Neuronal stem cell (in vitro differentiated cells): ENCODE measurements around the gene SPRED1.

Experiments used
- DNase-seq: peaks from one replicate; pipeline ENCODE4 v3.0.0-alpha.2; 2013; ENCODE audit warnings: low spot score
- H2AFZ ChIP-seq: one replicate; pipeline ENCODE4 v1.6.1; 2013; ENCODE audit warnings: mild to moderate bottlenecking, low read length, inconsistent platforms
- H2AK5ac ChIP-seq: 2 replicates; pipeline ENCODE4 v1.6.1; 2013; ENCODE audit warnings: low read depth, mild to moderate bottlenecking, inconsistent platforms, low read length, moderate library complexity, mixed read lengths
- H2BK120ac ChIP-seq: 2 replicates; pipeline ENCODE4 v1.6.1; 2013; ENCODE audit warnings: low read depth, mild to moderate bottlenecking, inconsistent platforms, low read length, moderate library complexity, mixed read lengths
- H2BK12ac ChIP-seq: one replicate; pipeline ENCODE4 v1.6.1; 2013; ENCODE audit warnings: low read length, inconsistent platforms
- H2BK15ac ChIP-seq: 2 replicates; pipeline ENCODE4 v1.6.1; 2013; ENCODE audit warnings: mild to moderate bottlenecking, low read length, inconsistent platforms, mixed read lengths
- H2BK5ac ChIP-seq: one replicate; pipeline ENCODE4 v1.6.1; 2013; ENCODE audit warnings: inconsistent platforms, mild to moderate bottlenecking, low read length, moderate library complexity
- H3K14ac ChIP-seq: one replicate; pipeline ENCODE4 v1.6.1; 2013; ENCODE audit warnings: low read length, inconsistent platforms
- H3K18ac ChIP-seq: 2 replicates; pipeline ENCODE4 v1.6.1; 2013; ENCODE audit warnings: low read length, inconsistent platforms
- H3K23ac ChIP-seq: 2 replicates; pipeline ENCODE4 v1.6.1; 2013; ENCODE audit warnings: low read depth, mild to moderate bottlenecking, mixed read lengths, low read length, inconsistent platforms; ENCODE audit not compliant: poor library complexity
- H3K27ac ChIP-seq: replicated peaks from 3 replicates; pipeline ENCODE4 v1.5.1; 2013; ENCODE audit warnings: low read length, inconsistent platforms
- H3K27me3 ChIP-seq, 3 experiments: 2 replicates each; pipeline ENCODE4 v1.6.1; 2013; ENCODE audit warnings: low read length in 3 of 3, mild to moderate bottlenecking in 2 of 3, inconsistent platforms in 1 of 3, low read depth in 1 of 3, mixed read lengths in 1 of 3, moderate library complexity in 1 of 3; ENCODE audit not compliant: control insufficient read depth in 3 of 3, insufficient read depth in 3 of 3
- H3K36me3 ChIP-seq, 2 donors: replicated peaks in 1 of 2; 2 replicates each; pipeline ENCODE4 v1.6.1; 2013; ENCODE audit warnings: low read length in 2 of 2; ENCODE audit not compliant: control insufficient read depth in 2 of 2, insufficient read depth in 2 of 2
- H3K4ac ChIP-seq: 2 replicates; pipeline ENCODE4 v1.6.1; 2013; ENCODE audit warnings: inconsistent platforms, mild to moderate bottlenecking, low read length, moderate library complexity
- H3K4me1 ChIP-seq, 2 donors: 1 replicate in 1 of 2; 2 replicates in 1 of 2; pipeline ENCODE4 v1.6.1; 2013; ENCODE audit warnings: low read length in 2 of 2, low read depth in 1 of 2; ENCODE audit not compliant: control insufficient read depth in 2 of 2, insufficient read depth in 1 of 2
- H3K4me2 ChIP-seq: one replicate; pipeline ENCODE4 v1.6.1; 2013; ENCODE audit warnings: mild to moderate bottlenecking, low read length, inconsistent platforms; ENCODE audit not compliant: insufficient read depth, poor library complexity, severe bottlenecking
- H3K4me3 ChIP-seq, 2 donors: 2 replicates each; pipeline ENCODE4 v1.5.1; 2013; ENCODE audit warnings: low read length in 2 of 2, mild to moderate bottlenecking in 2 of 2, inconsistent platforms in 1 of 2, moderate library complexity in 1 of 2
- H3K79me1 ChIP-seq: one replicate; pipeline ENCODE4 v1.6.1; 2013; ENCODE audit warnings: low read depth, mild to moderate bottlenecking, inconsistent platforms, low read length, moderate library complexity
- H3K9ac ChIP-seq: one replicate; pipeline ENCODE4 v1.6.1; 2013; ENCODE audit warnings: mild to moderate bottlenecking, low read depth, low read length, inconsistent platforms; ENCODE audit not compliant: poor library complexity
- H3K9me3 ChIP-seq, 2 donors: replicated peaks in 1 of 2; 2 replicates each; pipeline versions ENCODE3 to v1.6.1; 2013; ENCODE audit warnings: low read length in 2 of 2, mild to moderate bottlenecking in 2 of 2, inconsistent platforms in 1 of 2, low read depth in 1 of 2, mixed read lengths in 1 of 2, moderate library complexity in 1 of 2; ENCODE audit not compliant: control insufficient read depth in 2 of 2, insufficient read depth in 1 of 2
- H4K8ac ChIP-seq: one replicate; pipeline ENCODE4 v1.6.1; 2013; ENCODE audit warnings: low read depth, mild to moderate bottlenecking, inconsistent platforms, low read length, moderate library complexity
- H4K91ac ChIP-seq: one replicate; pipeline ENCODE4 v1.6.1; 2013; ENCODE audit warnings: low read length, low read depth, mild to moderate bottlenecking, inconsistent platforms; ENCODE audit not compliant: poor library complexity
- WGBS, 2 donors: extraction: QIAGEN DNeasy Blood & Tissue Kit; methylation state at CpG; one replicate each; pipeline ENCODE4 v1.1.7; 2013; ENCODE audit warnings: missing lambda C conversion rate in 2 of 2, mixed read lengths in 1 of 2; ENCODE audit not compliant: insufficient read length in 2 of 2, insufficient replicate concordance in 1 of 2; ENCODE audit errors: extremely low coverage in 2 of 2; 5-methylcytosine and 5-hydroxymethylcytosine counted together

Gene SPRED1

GRCh38 chr15:38351466-38351865 lies 98.8 kb downstream of the SPRED1 start:
- DNase-seq, result no peak
- Histone ChIP-seq H3K4ac (no peak overlapping the region), H3K9me3 (no peaks in the 10 kb centered on the region), H3K36me3 (peaks cover 12 to 100% of the 10 kb centered on the region in 2 donors), H3K23ac (no peak overlapping the region), H2AK5ac (no peak overlapping the region), H2BK12ac (no peak overlapping the region), H2BK120ac (no peak overlapping the region), H3K18ac (no peak overlapping the region), H3K4me2 (no peak overlapping the region), H4K8ac (no peak overlapping the region), H2BK15ac (no peak overlapping the region), H3K79me1 (no peaks in the 10 kb centered on the region), H2AFZ (no peak overlapping the region), H4K91ac (no peak overlapping the region), H3K27me3 (no peaks in the 10 kb centered on the region), H3K9ac (no peak overlapping the region), H3K14ac (no peak overlapping the region), H3K4me3 (no peak overlapping the region), H2BK5ac (no peak overlapping the region), H3K4me1 (no peaks in the 10 kb centered on the region), H3K27ac (no peak overlapping the region)
- no CpG with 5 or more reads among the region's 8 CpGs for WGBS, 2 donors

GRCh38 chr15:38354315-38354929 lies 101.8 kb downstream of the SPRED1 start:
- H3K23ac ChIP-seq, result no peak overlapping the region
- H3K4me2 ChIP-seq, result no peak overlapping the region
- no peak overlapping the region for H3K9ac ChIP-seq
- no peaks in the 10 kb centered on the region for H3K79me1 ChIP-seq
- no peaks in the 10 kb centered on the region for H3K4me1 ChIP-seq
- H3K14ac ChIP-seq, result no peak overlapping the region
- H2AK5ac ChIP-seq, result no peak overlapping the region
- H3K27me3 ChIP-seq, result no peaks in the 10 kb centered on the region
- H3K18ac ChIP-seq, result no peak overlapping the region
- DNase-seq, result peak; percentile 51
- H2AFZ ChIP-seq, result no peak overlapping the region
- H4K8ac ChIP-seq, result no peak overlapping the region
- no peak overlapping the region for H3K4ac ChIP-seq
- H3K9me3 ChIP-seq, result no peaks in the 10 kb centered on the region
- H3K36me3 ChIP-seq, result peaks cover 12 to 89% of the 10 kb centered on the region in 2 donors
- no peak overlapping the region for H4K91ac ChIP-seq
- no peak overlapping the region for H3K27ac ChIP-seq
- H2BK5ac ChIP-seq, result no peak overlapping the region
- no peak overlapping the region for H2BK15ac ChIP-seq
- H2BK12ac ChIP-seq, result no peak overlapping the region
- no peak overlapping the region for H2BK120ac ChIP-seq
- no CpG with 5 or more reads among the region's 3 CpGs for WGBS, 2 donors
- H3K4me3 ChIP-seq, result no peak overlapping the region

- Histone ChIP-seq H3K14ac (no peak overlapping the region), H4K91ac (no peak overlapping the region), H2BK120ac (no peak overlapping the region), H3K36me3 (peaks cover 0 to 10% of the 10 kb centered on the region in 2 donors), H3K4me2 (no peak overlapping the region), H3K23ac (no peak overlapping the region), H2AFZ (no peak overlapping the region), H3K4ac (no peak overlapping the region), H3K27ac (no peak overlapping the region), H2BK5ac (no peak overlapping the region), H4K8ac (no peak overlapping the region), H3K4me1 (no peaks in the 10 kb centered on the region), H3K27me3 (no peaks in the 10 kb centered on the region), H2BK12ac (no peak overlapping the region), H3K4me3 (no peak overlapping the region), H2AK5ac (no peak overlapping the region), H3K79me1 (no peaks in the 10 kb centered on the region), H2BK15ac (no peak overlapping the region), H3K9ac (no peak overlapping the region), H3K9me3 (no peaks in the 10 kb centered on the region), H3K18ac (no peak overlapping the region)
- DNase-seq, result no peak
- WGBS, 2 donors, result no CpG with 5 or more reads among the region's 3 CpGs
Observed at GRCh38 chr15:38362355-38362754, 109.7 kb downstream of the SPRED1 start.

- Histone ChIP-seq H3K4me2 (no peak overlapping the region), H2BK120ac (no peak overlapping the region), H2AK5ac (no peak overlapping the region), H4K91ac (no peak overlapping the region), H3K23ac (no peak overlapping the region), H3K4me1 (no peaks in the 10 kb centered on the region), H2BK15ac (no peak overlapping the region), H3K27ac (no peak overlapping the region), H2AFZ (no peak overlapping the region), H3K36me3 (no peaks in the 10 kb centered on the region), H3K14ac (no peak overlapping the region), H3K9me3 (no peaks in the 10 kb centered on the region), H3K27me3 (no peaks in the 10 kb centered on the region), H3K18ac (no peak overlapping the region), H2BK12ac (no peak overlapping the region), H3K4ac (no peak overlapping the region), H4K8ac (no peak overlapping the region), H3K79me1 (no peaks in the 10 kb centered on the region), H3K4me3 (no peak overlapping the region), H2BK5ac (no peak overlapping the region), H3K9ac (no peak overlapping the region)
- no CpG with 5 or more reads among the region's 2 CpGs for WGBS, 2 donors
- no peak for DNase-seq
Observed at GRCh38 chr15:38367476-38367875, 114.8 kb downstream of the SPRED1 start.
